Measurements from ENCODE around the gene ZNF599. TPM values are rescaled to one million over a fixed set of nuclear protein-coding genes. Genes with fewer than 3 reads are reported as not detected.

Gene ZNF599
- total RNA-seq, 3 donors from 2014 or later: 3.3 to 6.1 (median 3.9) TPM

DNA sequence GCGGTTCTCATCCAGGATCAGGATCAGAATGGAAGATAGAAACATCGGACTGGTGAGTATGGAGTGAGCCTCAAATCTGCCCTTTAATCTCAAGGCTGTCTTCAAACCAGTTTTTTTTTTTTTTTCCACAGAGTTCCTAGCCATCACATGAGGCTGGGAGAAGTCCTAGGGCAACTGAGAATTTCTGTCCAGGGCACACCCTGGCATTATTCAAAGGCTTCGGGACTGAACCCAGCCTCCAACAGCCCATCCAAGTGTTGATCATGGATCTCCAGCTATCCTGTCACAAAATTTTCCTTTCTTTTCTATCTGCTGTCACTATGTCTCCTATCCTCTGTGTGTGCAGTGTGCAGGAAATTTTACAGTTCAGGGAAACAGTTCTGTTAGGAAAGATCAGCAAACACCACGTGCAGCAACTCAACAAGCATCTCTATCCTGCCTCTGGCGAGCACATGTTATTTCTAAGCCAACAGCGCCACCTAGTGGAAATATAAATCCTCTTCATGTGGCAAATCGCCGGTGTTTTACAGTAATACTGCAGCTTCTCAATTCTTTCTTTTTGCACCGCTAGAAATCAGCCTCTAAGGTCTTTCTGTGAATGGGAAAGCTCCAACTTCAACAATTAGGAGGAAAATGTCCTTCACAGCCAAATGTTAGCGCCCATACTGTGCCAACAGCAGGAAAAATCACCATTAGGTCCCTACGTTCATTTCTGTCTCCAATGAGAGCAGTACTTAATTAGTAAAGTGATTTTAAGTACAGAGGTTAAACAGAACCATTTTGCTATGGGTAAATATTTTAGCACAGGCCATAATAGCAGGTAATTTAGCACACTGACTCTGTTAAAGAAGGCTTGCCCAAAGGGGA lies 60.4 kb downstream of the ZNF599 start:
- no peaks in the 10 kb centered on the region for H3K36me3 ChIP-seq (ENCODE audit: low read depth)
- TF ChIP-seq, protein P1, sequence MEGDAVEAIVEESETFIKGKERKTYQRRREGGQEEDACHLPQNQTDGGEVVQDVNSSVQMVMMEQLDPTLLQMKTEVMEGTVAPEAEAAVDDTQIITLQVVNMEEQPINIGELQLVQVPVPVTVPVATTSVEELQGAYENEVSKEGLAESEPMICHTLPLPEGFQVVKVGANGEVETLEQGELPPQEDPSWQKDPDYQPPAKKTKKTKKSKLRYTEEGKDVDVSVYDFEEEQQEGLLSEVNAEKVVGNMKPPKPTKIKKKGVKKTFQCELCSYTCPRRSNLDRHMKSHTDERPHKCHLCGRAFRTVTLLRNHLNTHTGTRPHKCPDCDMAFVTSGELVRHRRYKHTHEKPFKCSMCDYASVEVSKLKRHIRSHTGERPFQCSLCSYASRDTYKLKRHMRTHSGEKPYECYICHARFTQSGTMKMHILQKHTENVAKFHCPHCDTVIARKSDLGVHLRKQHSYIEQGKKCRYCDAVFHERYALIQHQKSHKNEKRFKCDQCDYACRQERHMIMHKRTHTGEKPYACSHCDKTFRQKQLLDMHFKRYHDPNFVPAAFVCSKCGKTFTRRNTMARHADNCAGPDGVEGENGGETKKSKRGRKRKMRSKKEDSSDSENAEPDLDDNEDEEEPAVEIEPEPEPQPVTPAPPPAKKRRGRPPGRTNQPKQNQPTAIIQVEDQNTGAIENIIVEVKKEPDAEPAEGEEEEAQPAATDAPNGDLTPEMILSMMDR (IDR thresholded peaks at IDR 0.05): peak; percentile 56
- DNase-seq (peak in 1 of 3 donors; percentile 73), ATAC-seq (peak; percentile 80)
- H3K4me3 ChIP-seq: no peak overlapping the region
- intact Hi-C loops (cut with DNase I, micrococcal nuclease): loop anchor here (5.0 kb wide), 2 partner anchors 70 to 75 kb away; no protein-coding TSS in a partner anchor
- no peaks in the 10 kb centered on the region for H3K4me1 ChIP-seq (ENCODE audit: low read depth)
- peaks cover 19% of the 10 kb centered on the region for H3K9me3 ChIP-seq

DNA sequence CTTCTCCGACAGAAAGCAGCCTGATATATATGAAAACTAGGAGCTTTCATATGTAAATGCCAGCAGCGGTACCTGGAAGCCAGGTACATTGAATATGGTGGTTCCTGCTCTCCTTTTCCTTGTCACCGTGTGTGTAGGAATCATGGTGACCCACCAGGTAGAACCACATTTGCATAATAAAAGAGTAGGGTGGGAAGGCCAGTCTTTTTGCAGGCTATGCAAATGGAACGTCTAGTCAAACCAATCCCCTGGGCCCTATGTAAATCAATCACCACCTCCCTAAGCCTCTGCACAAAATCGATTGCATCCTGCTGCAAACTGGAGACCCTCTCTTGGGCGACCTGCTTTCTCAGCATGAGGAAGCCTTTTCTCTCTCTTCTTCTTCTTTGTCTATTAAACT lies 61.1 kb downstream of the ZNF599 start:
- no peak for DNase-seq
- Histone ChIP-seq H3K4me3 (no peak overlapping the region), H3K4me1 (ENCODE audit: low read depth) (no peaks in the 10 kb centered on the region), H3K36me3 (ENCODE audit: low read depth) (no peaks in the 10 kb centered on the region), H3K9me3 (peaks cover 19% of the 10 kb centered on the region)
- TF ChIP-seq, protein P1 (IDR thresholded peaks at IDR 0.05): no peak
- intact Hi-C loops (cut with DNase I, micrococcal nuclease): loop anchor here (5.0 kb wide), 2 partner anchors 70 to 75 kb away; no protein-coding TSS in a partner anchor
- ATAC-seq: no peak

Other genes with a start within 250 kb of the ZNF599 start
- 1 to 10 TPM in 2 of 3 donors, under 1 TPM in 1; 0.24 to 1.3 (median 1.1) TPM for gene SCGB2B2, start 96.1 kb downstream of the ZNF599 start, total RNA-seq
- gene ZNF302, start 95.5 kb downstream of the ZNF599 start, total RNA-seq: 10 to 100 TPM; 16.5 to 33.8 (median 20.0) TPM
- 10 to 100 TPM in 1 of 3 donors, 1 to 10 TPM in 2; 6.6 to 16.1 (median 8.4) TPM for gene ZNF181, start 39.0 kb downstream of the ZNF599 start, total RNA-seq
- 1 to 10 TPM; 1.3 to 4.9 (median 2.1) TPM for gene ZNF30, start 153.7 kb upstream of the ZNF599 start, total RNA-seq
- gene ZNF792, start 191.0 kb upstream of the ZNF599 start, total RNA-seq: 1 to 10 TPM; 5.4 to 7.6 (median 6.7) TPM
- 10 to 100 TPM; 32.5 to 53.1 (median 33.8) TPM for gene GRAMD1A, start 227.1 kb upstream of the ZNF599 start, total RNA-seq